Memory B cell (primary cell): ENCODE results near the gene SUCLA2.

Source experiments
- ATAC-seq: fragments of 150-1000 bp; cut with Tn5 transposase; 2 replicates; pipeline ENCODE4 v1.10.0; 2021; ENCODE audit warnings: low read depth, mild to moderate bottlenecking, moderate library complexity
- DNase-seq, 2 donors: peaks; one replicate each; pipeline ENCODE4 v3.0.0; 2022; ENCODE audit warnings: low spot score in 2 of 2
- H3K27ac Mint-ChIP-seq: one replicate; pipeline ENCODE4 v1.8.0; 2022; ENCODE audit warnings: mild to moderate bottlenecking, moderate library complexity, mixed read lengths
- H3K27me3 Mint-ChIP-seq: one replicate; pipeline ENCODE4 v1.8.0; 2022; ENCODE audit warnings: mixed read lengths
- H3K36me3 Mint-ChIP-seq: one replicate; pipeline ENCODE4 v1.8.0; 2022; ENCODE audit warnings: mild to moderate bottlenecking, mixed read lengths
- H3K4me1 Mint-ChIP-seq: one replicate; pipeline ENCODE4 v1.8.0; 2022; ENCODE audit warnings: mixed read lengths
- H3K4me3 Mint-ChIP-seq: one replicate; pipeline ENCODE4 v1.8.0; 2022; ENCODE audit warnings: mild to moderate bottlenecking, moderate library complexity, mixed read lengths
- H3K9me3 Mint-ChIP-seq: one replicate; pipeline ENCODE4 v1.8.0; 2022; ENCODE audit warnings: mixed read lengths

SUCLA2 gene

DNA sequence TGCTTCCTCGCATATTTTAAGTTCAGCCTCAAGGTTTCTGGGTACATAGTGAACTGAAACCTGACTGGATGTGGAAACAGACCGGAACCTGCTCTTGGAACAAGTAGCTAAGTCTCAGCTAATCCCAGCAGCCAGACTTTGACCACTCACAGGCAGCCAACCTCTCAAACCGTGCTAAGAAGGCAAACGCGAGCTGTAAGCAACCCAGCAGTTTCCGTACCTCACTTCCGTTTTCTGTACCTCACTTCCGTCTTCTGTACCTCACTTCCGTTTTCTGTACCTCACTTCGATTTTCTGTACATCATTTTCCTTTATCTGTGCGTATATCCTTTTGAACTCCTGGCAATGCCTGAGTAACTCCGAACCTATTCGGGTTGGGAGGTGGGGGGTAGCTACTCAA lies 96.8 kb downstream of the SUCLA2 start:
- Mint-ChIP-seq H3K27ac (peak overlapping the region; percentile 93), H3K4me3 (peak overlapping the region; percentile 74)

DNA sequence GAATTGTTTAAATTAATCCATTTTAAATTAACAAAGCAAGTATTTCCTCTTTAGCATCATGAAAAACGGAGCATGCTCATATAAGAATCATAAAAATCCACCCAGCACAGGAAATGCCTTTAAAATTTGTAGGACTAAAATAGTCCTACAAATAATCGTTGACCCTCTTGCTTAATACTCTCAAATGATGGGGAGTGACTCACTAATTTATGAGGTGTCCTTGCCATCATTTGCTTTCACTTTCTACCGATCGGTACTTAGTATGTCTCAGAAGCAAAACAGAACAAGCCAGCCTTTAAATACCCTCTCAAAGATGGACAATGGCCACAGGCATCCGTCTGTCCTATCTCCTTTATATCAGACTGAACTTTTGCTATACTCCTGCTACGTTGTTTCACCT lies 97.2 kb downstream of the SUCLA2 start:
- no peaks in the 10 kb centered on the region for H3K27me3 Mint-ChIP-seq
- ATAC-seq, result peak; percentile 14
- peak overlapping the region; percentile 93 for H3K27ac Mint-ChIP-seq
- H3K4me3 Mint-ChIP-seq, result peak overlapping the region; percentile 74
- H3K4me1 Mint-ChIP-seq, result peaks cover 4% of the 10 kb centered on the region
- DNase-seq, result no peak
- H3K36me3 Mint-ChIP-seq, result peaks cover 29% of the 10 kb centered on the region
- no peaks in the 10 kb centered on the region for H3K9me3 Mint-ChIP-seq

More for the DNA sequence above, 96.8 kb downstream of the SUCLA2 start:
- ATAC-seq (peak; percentile 74), DNase-seq (no peak)
- peaks cover 4% of the 10 kb centered on the region for H3K4me1 Mint-ChIP-seq
- peaks cover 2% of the 10 kb centered on the region for H3K9me3 Mint-ChIP-seq
- peaks cover 29% of the 10 kb centered on the region for H3K36me3 Mint-ChIP-seq
- H3K27me3 Mint-ChIP-seq, result no peaks in the 10 kb centered on the region

DNA sequence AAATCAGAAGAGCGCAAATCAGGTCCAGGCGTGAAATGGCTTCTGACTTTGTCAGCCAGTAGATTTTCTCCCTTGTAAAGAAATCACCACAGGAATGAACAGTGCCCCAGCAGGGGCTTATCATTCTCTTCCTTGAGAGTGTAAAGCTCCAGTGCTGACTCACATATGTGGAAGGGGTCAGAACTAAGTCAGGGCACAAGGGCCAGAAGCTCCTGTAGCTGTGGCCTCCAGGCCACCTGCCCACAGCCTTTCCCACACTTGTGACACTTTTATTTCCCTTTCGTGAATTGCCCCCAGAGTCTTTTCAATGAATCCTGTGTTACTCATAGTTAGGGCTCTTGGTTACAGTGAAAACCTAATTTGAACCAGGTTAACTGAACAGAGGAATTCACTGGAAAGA lies 99.6 kb downstream of the SUCLA2 start:
- Mint-ChIP-seq H3K36me3 (peaks cover 22% of the 10 kb centered on the region), H3K27me3 (no peaks in the 10 kb centered on the region), H3K9me3 (no peaks in the 10 kb centered on the region), H3K4me1 (peaks cover 4% of the 10 kb centered on the region), H3K4me3 (no peak overlapping the region), H3K27ac (no peak overlapping the region)
- no peak for DNase-seq
- no peak for ATAC-seq

DNA sequence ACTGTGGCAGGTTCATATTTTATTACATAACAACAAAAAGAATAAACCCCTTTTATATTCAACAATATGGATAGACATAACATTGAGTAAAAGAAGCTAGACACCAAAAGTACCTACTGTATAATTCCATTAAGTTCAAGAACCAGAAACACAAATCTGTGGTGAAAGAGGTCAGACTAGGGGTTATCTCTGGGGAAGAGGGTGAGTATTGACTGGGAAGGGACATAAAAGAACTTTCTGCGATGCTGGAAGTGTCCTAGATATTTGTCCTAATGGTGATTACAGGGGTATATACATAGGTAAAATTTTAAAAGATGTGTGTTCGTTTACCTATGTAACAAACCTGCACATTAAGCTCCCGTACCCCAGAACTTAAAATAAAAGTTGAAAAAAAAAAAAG lies 103.0 kb downstream of the SUCLA2 start:
- H3K4me1 Mint-ChIP-seq, result no peaks in the 10 kb centered on the region
- ATAC-seq, result no peak
- no peak overlapping the region for H3K4me3 Mint-ChIP-seq

DNA sequence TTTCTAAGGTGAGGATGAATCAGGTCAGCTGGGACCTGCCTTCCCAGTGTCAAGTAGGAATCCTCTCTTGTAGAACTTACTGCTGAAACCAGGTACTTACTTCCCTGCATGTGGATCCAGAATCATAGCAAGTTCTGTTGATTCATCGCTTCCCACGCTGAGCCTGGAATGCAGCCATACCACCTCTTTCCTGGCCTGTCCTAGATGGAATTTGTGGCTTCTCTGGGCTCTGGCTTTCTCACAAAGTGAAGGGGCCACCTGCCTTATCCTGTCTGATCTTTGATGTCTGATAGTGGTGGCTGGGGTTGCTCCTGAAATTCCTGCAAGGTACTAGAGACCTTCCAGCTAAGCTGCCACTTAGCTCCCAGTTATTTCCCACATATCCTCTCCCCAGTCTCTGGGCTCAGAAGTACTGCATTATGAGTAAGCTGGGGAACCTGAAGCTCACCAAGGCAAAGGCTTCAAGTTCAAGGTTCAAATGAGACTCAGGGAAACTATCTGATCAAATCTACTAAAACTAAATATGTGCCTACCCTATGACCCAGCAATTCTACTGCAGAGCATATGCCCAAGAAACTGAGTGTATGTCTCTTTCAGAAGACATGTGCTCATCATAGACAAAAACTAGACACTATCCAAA lies 103.5 kb downstream of the SUCLA2 start:
- DNase-seq (no peak), ATAC-seq (no peak)
- H3K4me1 Mint-ChIP-seq, result no peaks in the 10 kb centered on the region
- H3K36me3 Mint-ChIP-seq, result peaks cover 11% of the 10 kb centered on the region
- no peak overlapping the region for H3K4me3 Mint-ChIP-seq
- H3K27me3 Mint-ChIP-seq, result no peaks in the 10 kb centered on the region
- no peak overlapping the region for H3K27ac Mint-ChIP-seq
- H3K9me3 Mint-ChIP-seq, result no peaks in the 10 kb centered on the region

More for the DNA sequence above, 103.0 kb downstream of the SUCLA2 start:
- Mint-ChIP-seq H3K27me3 (no peaks in the 10 kb centered on the region), H3K27ac (no peak overlapping the region), H3K9me3 (no peaks in the 10 kb centered on the region), H3K36me3 (peaks cover 11% of the 10 kb centered on the region)
- DNase-seq, result no peak

DNA sequence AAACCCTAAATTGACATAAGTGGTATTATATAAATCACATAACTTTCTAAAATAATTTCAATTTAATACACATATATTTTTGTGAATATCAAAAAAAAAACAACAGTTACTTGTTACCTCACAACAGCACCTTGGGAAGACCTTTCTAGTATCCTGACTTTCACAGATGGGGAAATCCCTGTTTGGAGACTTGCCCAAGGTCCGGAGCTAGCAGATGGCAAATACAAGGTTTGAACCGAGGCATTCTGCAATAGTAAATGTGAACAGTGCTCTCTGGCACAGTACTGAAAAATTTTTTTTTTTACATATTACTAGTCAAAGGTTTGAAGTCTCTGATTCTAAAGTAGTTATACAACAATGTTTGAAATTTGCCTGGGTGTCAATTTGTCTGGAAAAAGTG lies 104.5 kb downstream of the SUCLA2 start:
- Mint-ChIP-seq H3K27ac (no peak overlapping the region), H3K36me3 (peaks cover 11% of the 10 kb centered on the region), H3K4me3 (no peak overlapping the region), H3K27me3 (no peaks in the 10 kb centered on the region), H3K9me3 (no peaks in the 10 kb centered on the region), H3K4me1 (no peaks in the 10 kb centered on the region)
- ATAC-seq, result no peak
- no peak for DNase-seq

DNA sequence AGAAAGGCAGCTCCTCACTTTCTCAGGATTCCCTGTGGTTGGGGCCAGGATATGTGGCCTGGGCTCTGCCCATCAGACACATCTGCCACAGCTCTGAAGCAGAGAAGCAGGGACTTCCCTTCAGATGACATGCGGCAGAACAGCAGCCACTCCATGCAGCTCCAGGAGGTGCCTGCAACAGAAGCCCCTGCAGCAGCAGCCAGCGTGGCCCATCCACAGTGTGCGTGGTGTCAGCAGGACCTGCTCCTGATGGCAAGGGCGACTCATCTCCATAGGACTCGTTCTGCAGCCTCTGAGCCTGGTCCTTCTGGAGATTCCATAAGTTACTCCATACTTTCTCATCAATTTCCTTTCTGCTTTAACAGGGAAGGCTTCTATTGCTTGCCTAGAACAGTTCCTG lies 105.0 kb downstream of the SUCLA2 start:
- no peak for ATAC-seq
- Mint-ChIP-seq H3K27me3 (no peaks in the 10 kb centered on the region), H3K27ac (no peak overlapping the region), H3K9me3 (no peaks in the 10 kb centered on the region), H3K4me1 (no peaks in the 10 kb centered on the region), H3K4me3 (no peak overlapping the region), H3K36me3 (peaks cover 11% of the 10 kb centered on the region)
- no peak for DNase-seq

DNA sequence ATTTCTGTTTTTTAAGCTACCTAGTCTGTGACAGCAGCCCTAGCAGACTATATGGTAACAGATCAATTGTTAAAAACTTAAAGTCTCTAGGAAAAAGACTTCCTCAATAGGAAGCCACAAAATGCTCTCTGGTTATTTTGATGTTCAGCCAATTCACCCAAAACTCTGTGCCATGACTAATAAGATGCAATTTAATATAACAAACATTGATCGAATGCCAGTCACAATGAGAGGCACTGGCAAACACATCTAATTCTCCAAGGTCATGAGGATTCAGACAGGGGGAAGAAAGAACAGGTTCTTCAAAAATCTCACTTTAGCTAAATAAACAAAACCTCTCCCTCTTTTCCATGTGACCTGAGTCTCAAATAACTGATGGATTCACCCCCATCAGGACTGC lies 107.5 kb downstream of the SUCLA2 start:
- no peaks in the 10 kb centered on the region for H3K9me3 Mint-ChIP-seq
- ATAC-seq (no peak), DNase-seq (no peak)
- H3K27ac Mint-ChIP-seq, result no peak overlapping the region
- no peaks in the 10 kb centered on the region for H3K4me1 Mint-ChIP-seq
- H3K4me3 Mint-ChIP-seq, result no peak overlapping the region
- no peaks in the 10 kb centered on the region for H3K27me3 Mint-ChIP-seq
- no peaks in the 10 kb centered on the region for H3K36me3 Mint-ChIP-seq
